ENCODE results near the gene SRGAP2C.

- no peak for TF ChIP-seq CTCF (IDR thresholded peaks at IDR 0.05; ENCODE audit: low read depth, low read length, missing input control)
- no peak for TF ChIP-seq MAX (IDR thresholded peaks at IDR 0.05)
- no peak for TF ChIP-seq YY1 (IDR thresholded peaks at IDR 0.05)
- no peak for TF ChIP-seq REST (IDR thresholded peaks at IDR 0.05)
- no peak for TF ChIP-seq FOXA1 (IDR thresholded peaks at IDR 0.05)
Observed at GRCh38 chr1:121440993-121441392, 256.2 kb downstream of the SRGAP2C start.
